ENCODE results near the gene FAM217B.

GRCh38 chr20:59931511-59932312, 8.5 kb upstream of the FAM217B start:
- no peak for TF ChIP-seq CTCF (IDR thresholded peaks at IDR 0.05)
- TF ChIP-seq POLR2AphosphoS5 (IDR thresholded peaks at IDR 0.05; ENCODE audit: insufficient read depth in 1 of 2, low read depth in 1 of 2): no peak
